ENCODE data around the gene MAGEA9B.
"Not testable (repeated sequence)": the region's sequence is repeated elsewhere in the genome, so short reads cannot be mapped to it uniquely, and the experiment has no call there.

Gene MAGEA9B

GRCh38 chrX:149563359-149563758 is 23.9 kb downstream of the MAGEA9B start:
- CTCF ChIA-PET: no interaction called here
- no peak for TF ChIP-seq NFRKB (IDR thresholded peaks at IDR 0.05)
- no peak for TF ChIP-seq BHLHE40 (IDR thresholded peaks at IDR 0.05; ENCODE audit: borderline replicate concordance)
- no peak for TF ChIP-seq FOXA1 (IDR thresholded peaks at IDR 0.05)
- no peak for TF ChIP-seq FOXK2 (IDR thresholded peaks at IDR 0.05)
- TF ChIP-seq SUZ12 (IDR thresholded peaks at IDR 0.05): no peak
- TF ChIP-seq LEF1 (IDR thresholded peaks at IDR 0.05; ENCODE audit: borderline replicate concordance): no peak
- no peak for TF ChIP-seq CTBP1 (IDR thresholded peaks at IDR 0.05; ENCODE audit: borderline replicate concordance)
- TF ChIP-seq ZNF384 (IDR thresholded peaks at IDR 0.05): no peak
- TF ChIP-seq SP1 (IDR thresholded peaks at IDR 0.05): no peak

GRCh38 chrX:149555251-149555650 is 32.0 kb downstream of the MAGEA9B start:
- DNase-seq (ENCODE audit: extremely low spot score); CTCF ChIA-PET; POLR2A ChIA-PET: not testable (repeated sequence)

More at GRCh38 chrX:149563359-149563758, 23.9 kb downstream of the MAGEA9B start:
- DNase-seq (ENCODE audit: extremely low spot score): no peak
- POLR2A ChIA-PET: no interaction called here

GRCh38 chrX:149551939-149552248 is 35.4 kb downstream of the MAGEA9B start:
- CTCF ChIA-PET; DNase-seq (ENCODE audit: extremely low spot score); POLR2A ChIA-PET: not testable (repeated sequence)

GRCh38 chrX:149551245-149551938 is 35.9 kb downstream of the MAGEA9B start:
- CTCF ChIA-PET; POLR2A ChIA-PET; DNase-seq (ENCODE audit: extremely low spot score): not testable (repeated sequence)

DNA sequence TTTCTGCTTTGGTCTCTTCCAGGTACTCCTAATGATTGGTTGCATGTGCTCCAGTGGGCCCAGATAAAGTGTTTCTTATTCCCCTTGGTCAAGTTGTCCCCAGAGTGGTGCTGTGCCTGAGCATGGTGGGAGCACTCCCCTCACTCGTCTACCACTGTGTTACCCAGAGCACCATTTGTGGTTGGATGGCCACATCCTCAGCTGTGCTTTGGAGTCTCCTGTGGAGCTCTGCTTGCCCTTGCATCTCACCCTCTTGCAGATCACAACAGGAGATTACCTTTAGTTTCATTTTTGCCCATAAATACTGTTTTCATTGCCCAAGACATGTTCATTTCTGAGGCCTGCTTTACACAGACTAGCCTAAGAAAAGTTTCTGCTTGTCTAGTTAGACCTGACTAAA is 36.8 kb downstream of the MAGEA9B start:
- POLR2A ChIA-PET; CTCF ChIA-PET; DNase-seq (ENCODE audit: extremely low spot score): not testable (repeated sequence)

GRCh38 chrX:149549701-149550100 is 37.6 kb downstream of the MAGEA9B start, which contains the start of gene HSFX3:
Gene HSFX3, minus strand, starts transcription at chrX:149549924. Its CDS starts 72 bp downstream, at chrX:149549852.
- POLR2A ChIA-PET; DNase-seq (ENCODE audit: extremely low spot score); CTCF ChIA-PET: not testable (repeated sequence)

GRCh38 chrX:149547782-149548181 is 39.5 kb downstream of the MAGEA9B start:
- DNase-seq (ENCODE audit: extremely low spot score); CTCF ChIA-PET; POLR2A ChIA-PET: not testable (repeated sequence)

DNA sequence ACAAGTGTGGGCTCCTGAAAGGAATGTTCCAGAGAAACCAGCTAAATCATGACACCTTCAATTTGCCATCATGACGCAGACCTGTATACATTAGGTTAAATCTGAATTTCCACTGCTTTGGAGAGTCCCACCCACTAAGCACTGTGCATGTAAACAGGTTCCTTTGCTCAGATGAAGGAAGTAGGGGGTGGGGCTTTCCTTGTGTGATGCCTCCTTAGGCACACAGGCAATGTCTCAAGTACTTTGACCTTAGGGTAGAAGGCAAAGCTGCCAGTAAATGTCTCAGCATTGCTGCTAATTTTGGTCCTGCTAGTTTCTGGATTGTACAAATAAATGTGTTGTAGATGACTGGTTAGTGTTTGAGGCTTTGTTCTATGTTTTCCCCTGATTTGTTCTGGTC is 40.3 kb downstream of the MAGEA9B start:
- POLR2A ChIA-PET; CTCF ChIA-PET; DNase-seq (ENCODE audit: extremely low spot score): not testable (repeated sequence)

- CTCF ChIA-PET; DNase-seq (ENCODE audit: extremely low spot score); POLR2A ChIA-PET: not testable (repeated sequence)
Measured at GRCh38 chrX:149545545-149546543, 41.4 kb downstream of the MAGEA9B start.

GRCh38 chrX:149541521-149542047 is 45.7 kb downstream of the MAGEA9B start:
- POLR2A ChIA-PET: interaction anchor here (2.4 kb wide), 1 partner anchor 29 kb away, joined by 5 read pairs; no protein-coding TSS in a partner anchor
- no peak for DNase-seq (ENCODE audit: extremely low spot score)
- TF ChIP-seq PKNOX1 (IDR thresholded peaks at IDR 0.05) (no peak), NFRKB (IDR thresholded peaks at IDR 0.05) (no peak), L3MBTL2 (conservative IDR thresholded peaks at IDR 0.05) (no peak), ELF4 (IDR thresholded peaks at IDR 0.05) (no peak), FOXA1 (IDR thresholded peaks at IDR 0.05) (no peak), LEF1 (IDR thresholded peaks at IDR 0.05; ENCODE audit: borderline replicate concordance) (no peak), ARNT (IDR thresholded peaks at IDR 0.05) (no peak), HDGF (IDR thresholded peaks at IDR 0.05; ENCODE audit: borderline replicate concordance) (no peak), SP1 (IDR thresholded peaks at IDR 0.05) (no peak), SUZ12 (IDR thresholded peaks at IDR 0.05) (no peak), FOXM1 (IDR thresholded peaks at IDR 0.05; ENCODE audit: borderline replicate concordance) (no peak), CTBP1 (IDR thresholded peaks at IDR 0.05; ENCODE audit: borderline replicate concordance) (no peak)
- CTCF ChIA-PET: no interaction called here
